PC-9 (cell line): Measurements from ENCODE around the gene ATL1.

ENCODE experiments used
- EZH2 ChIP-seq: fragments of 200-600 bp; sonication (generic); IDR thresholded peaks from 2 replicates; pipeline ENCODE4 v1.8.0; 2017; ENCODE audit warnings: antibody characterized with exemption, low read depth
- TF ChIP-seq, protein P1 (sequence below): fragments of 200-600 bp; sonication (generic); conservative IDR thresholded peaks from 2 replicates; pipeline ENCODE4 v1.6.1; 2017; ENCODE audit warnings: mixed run types, antibody characterized with exemption, mild to moderate bottlenecking, moderate library complexity

DNA sequence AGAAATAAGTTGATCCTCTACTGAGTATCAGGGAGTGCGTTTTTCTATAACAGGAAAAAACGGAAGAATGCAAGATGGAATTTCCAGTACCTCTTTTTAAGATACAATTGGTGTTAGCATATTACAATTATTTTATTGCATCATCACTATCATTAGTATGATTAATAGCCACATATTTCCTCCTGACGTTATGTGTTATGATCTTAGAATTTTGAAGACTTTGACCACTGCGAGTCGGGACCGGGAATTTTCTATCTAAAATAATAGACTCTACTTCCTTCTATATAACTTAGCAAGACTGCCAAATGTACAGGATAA is 108.8 kb downstream of the ATL1 start:
- TF ChIP-seq, protein P1, sequence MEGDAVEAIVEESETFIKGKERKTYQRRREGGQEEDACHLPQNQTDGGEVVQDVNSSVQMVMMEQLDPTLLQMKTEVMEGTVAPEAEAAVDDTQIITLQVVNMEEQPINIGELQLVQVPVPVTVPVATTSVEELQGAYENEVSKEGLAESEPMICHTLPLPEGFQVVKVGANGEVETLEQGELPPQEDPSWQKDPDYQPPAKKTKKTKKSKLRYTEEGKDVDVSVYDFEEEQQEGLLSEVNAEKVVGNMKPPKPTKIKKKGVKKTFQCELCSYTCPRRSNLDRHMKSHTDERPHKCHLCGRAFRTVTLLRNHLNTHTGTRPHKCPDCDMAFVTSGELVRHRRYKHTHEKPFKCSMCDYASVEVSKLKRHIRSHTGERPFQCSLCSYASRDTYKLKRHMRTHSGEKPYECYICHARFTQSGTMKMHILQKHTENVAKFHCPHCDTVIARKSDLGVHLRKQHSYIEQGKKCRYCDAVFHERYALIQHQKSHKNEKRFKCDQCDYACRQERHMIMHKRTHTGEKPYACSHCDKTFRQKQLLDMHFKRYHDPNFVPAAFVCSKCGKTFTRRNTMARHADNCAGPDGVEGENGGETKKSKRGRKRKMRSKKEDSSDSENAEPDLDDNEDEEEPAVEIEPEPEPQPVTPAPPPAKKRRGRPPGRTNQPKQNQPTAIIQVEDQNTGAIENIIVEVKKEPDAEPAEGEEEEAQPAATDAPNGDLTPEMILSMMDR, result no peak
- TF ChIP-seq EZH2, result no peak
